ENCODE results near the gene BPIFB1.

GRCh38 chr20:33291416-33291815 lies 8.4 kb downstream of the BPIFB1 start:
- no peak for TF ChIP-seq MXD4 (CRISPR knock-in tag; IDR thresholded peaks at IDR 0.05; ENCODE audit: borderline replicate concordance)
- TF ChIP-seq, protein P1, sequence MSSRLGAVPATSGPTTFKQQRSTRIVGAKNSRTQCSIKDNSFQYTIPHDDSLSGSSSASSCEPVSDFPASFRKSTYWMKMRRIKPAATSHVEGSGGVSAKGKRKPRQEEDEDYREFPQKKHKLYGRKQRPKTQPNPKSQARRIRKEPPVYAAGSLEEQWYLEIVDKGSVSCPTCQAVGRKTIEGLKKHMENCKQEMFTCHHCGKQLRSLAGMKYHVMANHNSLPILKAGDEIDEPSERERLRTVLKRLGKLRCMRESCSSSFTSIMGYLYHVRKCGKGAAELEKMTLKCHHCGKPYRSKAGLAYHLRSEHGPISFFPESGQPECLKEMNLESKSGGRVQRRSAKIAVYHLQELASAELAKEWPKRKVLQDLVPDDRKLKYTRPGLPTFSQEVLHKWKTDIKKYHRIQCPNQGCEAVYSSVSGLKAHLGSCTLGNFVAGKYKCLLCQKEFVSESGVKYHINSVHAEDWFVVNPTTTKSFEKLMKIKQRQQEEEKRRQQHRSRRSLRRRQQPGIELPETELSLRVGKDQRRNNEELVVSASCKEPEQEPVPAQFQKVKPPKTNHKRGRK (CRISPR knock-in tag; IDR thresholded peaks at IDR 0.05; ENCODE audit: borderline replicate concordance): no peak
- no peak for TF ChIP-seq NFYB (CRISPR knock-in tag; conservative IDR thresholded peaks at IDR 0.05; ENCODE audit: low read depth)
- no peak for TF ChIP-seq USF2 (CRISPR knock-in tag; IDR thresholded peaks at IDR 0.05)
- TF ChIP-seq CTCF (IDR thresholded peaks at IDR 0.05): no peak
- TF ChIP-seq PRDM15 (CRISPR knock-in tag; IDR thresholded peaks at IDR 0.05): no peak
- no peak for TF ChIP-seq KAT7 (CRISPR knock-in tag; IDR thresholded peaks at IDR 0.05; ENCODE audit: borderline replicate concordance)
- no peak for TF ChIP-seq JUN (CRISPR knock-in tag; IDR thresholded peaks at IDR 0.05)
- no peak for TF ChIP-seq SMAD3 (CRISPR knock-in tag; IDR thresholded peaks at IDR 0.05; ENCODE audit: borderline replicate concordance)
- no peak for TF ChIP-seq FOXP1 (CRISPR knock-in tag; IDR thresholded peaks at IDR 0.05; ENCODE audit: borderline replicate concordance)
- TF ChIP-seq TEAD4 (CRISPR knock-in tag; IDR thresholded peaks at IDR 0.05): no peak
